Mucosa of descending colon (tissue), 3 donors: Measurements from ENCODE around the gene POMT1. TPM values are rescaled to one million over a fixed set of nuclear protein-coding genes. Genes with fewer than 3 reads are reported as not detected.

Source experiments
- ATAC-seq: fragments of 200-7000 bp; cut with Tn5 transposase; one replicate; pipeline ENCODE4 v1.9.1; 2020; ENCODE audit warnings: mild to moderate bottlenecking, moderate library complexity
- DNase-seq, 3 donors: peaks; one replicate each; pipeline ENCODE4 v3.0.0-alpha.2; 2020
- H3K36me3 ChIP-seq: fragments of 200-600 bp; one replicate; pipeline ENCODE4 v1.8.0; 2021; ENCODE audit warnings: low read depth, mild to moderate bottlenecking
- H3K4me1 ChIP-seq: fragments of 200-600 bp; one replicate; pipeline ENCODE4 v1.8.0; 2021; ENCODE audit warnings: low read depth, mild to moderate bottlenecking
- H3K4me3 ChIP-seq: fragments of 200-600 bp; one replicate; pipeline ENCODE4 v1.8.0; 2021; ENCODE audit warnings: mild to moderate bottlenecking
- H3K9me3 ChIP-seq: fragments of 200-600 bp; one replicate; pipeline ENCODE4 v1.8.0; 2021; ENCODE audit warnings: mild to moderate bottlenecking
- CTCF ChIP-seq: fragments of 200-600 bp; IDR thresholded peaks from one replicate; pipeline ENCODE4 v1.8.0; 2022; ENCODE audit warnings: antibody characterized with exemption, mild to moderate bottlenecking
- intact Hi-C, 2 donors: fragments of 100-400 bp; cut with DNase I in 1 of 2; cut with micrococcal nuclease in 1 of 2; formaldehyde crosslinking; loops; one replicate each; pipeline versions ENCODE4 v1.11.0 to v1.11.1; 2022; cut with DNase I, micrococcal nuclease
- total RNA-seq, 3 donors: library from RNA; stranded (reverse); fragmentation: NEBNext Ultra II Directional in 2 of 3; extraction: Animal tissue kit (Norgen Biotek cat#: 25700) in 2 of 3; gene quantifications; one replicate each; pipeline versions ENCODE4 v1.2.1 to v1.2.4, GENCODE V29; 2021 to 2023
- donor health status: DM: no; HTN: no; CAD: no; lungs with moderate emphysema.
- donor health status: DM: no; HTN: no; CAD: no.
- donor health status: DM: no; HTN: yes; CAD: no.

Gene POMT1
- total RNA-seq, 3 donors from 2014 or later: 26.1 to 40.5 (median 35.4) TPM

GRCh38 chr9:131559421-131560000 is 56.8 kb downstream of the POMT1 start:
- no peaks in the 10 kb centered on the region for H3K36me3 ChIP-seq
- ATAC-seq: no peak
- no peak for TF ChIP-seq CTCF
- DNase-seq: no peak
- intact Hi-C loops: no loop called here
- no peaks in the 10 kb centered on the region for H3K9me3 ChIP-seq
- no peaks in the 10 kb centered on the region for H3K4me1 ChIP-seq
- no peak overlapping the region for H3K4me3 ChIP-seq

- H3K4me1 ChIP-seq: no peaks in the 10 kb centered on the region
- H3K4me3 ChIP-seq: no peak overlapping the region
- no peak for DNase-seq
- no peaks in the 10 kb centered on the region for H3K36me3 ChIP-seq
- no peak for ATAC-seq
- no peaks in the 10 kb centered on the region for H3K9me3 ChIP-seq
- no peak for TF ChIP-seq CTCF
- intact Hi-C loops: no loop called here
Observed at GRCh38 chr9:131562032-131562959, 59.6 kb downstream of the POMT1 start.

GRCh38 chr9:131565369-131565768 is 62.7 kb downstream of the POMT1 start:
- ATAC-seq: no peak
- Histone ChIP-seq H3K4me3 (no peak overlapping the region), H3K36me3 (no peaks in the 10 kb centered on the region), H3K4me1 (no peaks in the 10 kb centered on the region), H3K9me3 (no peaks in the 10 kb centered on the region)
- intact Hi-C loops: no loop called here
- no peak for DNase-seq
- TF ChIP-seq CTCF: no peak

- ATAC-seq (no peak), DNase-seq (no peak)
- H3K4me1 ChIP-seq: no peaks in the 10 kb centered on the region
- H3K4me3 ChIP-seq: no peak overlapping the region
- TF ChIP-seq CTCF: no peak
- intact Hi-C loops: no loop called here
- no peaks in the 10 kb centered on the region for H3K9me3 ChIP-seq
- H3K36me3 ChIP-seq: no peaks in the 10 kb centered on the region
Observed at GRCh38 chr9:131566158-131566557, 63.4 kb downstream of the POMT1 start.

GRCh38 chr9:131567910-131568309 is 65.2 kb downstream of the POMT1 start:
- no peaks in the 10 kb centered on the region for H3K9me3 ChIP-seq
- intact Hi-C loops: no loop called here
- no peak overlapping the region for H3K4me3 ChIP-seq
- no peaks in the 10 kb centered on the region for H3K4me1 ChIP-seq
- no peaks in the 10 kb centered on the region for H3K36me3 ChIP-seq
- ATAC-seq (no peak), DNase-seq (no peak)
- no peak for TF ChIP-seq CTCF

Other genes starting within 250 kb of the POMT1 start
- 1 to 10 TPM; 1.4 to 3.9 (median 2.9) TPM for gene FAM78A, start 226.4 kb upstream of the POMT1 start, total RNA-seq
- 1 to 10 TPM in 2 of 3 donors, under 1 TPM in 1; 0.58 to 9.7 (median 1.0) TPM for gene PLPP7, start 213.2 kb upstream of the POMT1 start, total RNA-seq
- 100 to 1,000 TPM; 105 to 175 (median 113) TPM for gene PRRC2B, start 108.8 kb upstream of the POMT1 start, total RNA-seq
- gene UCK1, start 28.3 kb downstream of the POMT1 start, total RNA-seq: 10 to 100 TPM; 25.2 to 43.4 (median 27.4) TPM
- gene PRRT1B, start 42.6 kb downstream of the POMT1 start, total RNA-seq: 1 to 10 TPM; 1.9 to 9.4 (median 2.9) TPM
- 100 to 1,000 TPM in 1 of 3 donors, 10 to 100 TPM in 2; 67.1 to 103 (median 84.2) TPM for gene RAPGEF1, start 237.2 kb downstream of the POMT1 start, total RNA-seq